GM23248 (cell line): ENCODE measurements around the gene GLS.

ENCODE experiments used
- EZH2 ChIP-seq: fragments of 200-600 bp; sonication (generic); IDR thresholded peaks from 2 replicates; pipeline ENCODE4 v1.6.1; 2018; ENCODE audit warnings: antibody characterized with exemption, mild to moderate bottlenecking; ENCODE audit not compliant: insufficient read depth, poor library complexity, severe bottlenecking
- EZH2phosphoT487 ChIP-seq: fragments of 200-600 bp; sonication (generic); IDR thresholded peaks from 2 replicates; pipeline ENCODE4 v1.6.1; 2018; ENCODE audit warnings: antibody characterized with exemption, moderate library complexity, mild to moderate bottlenecking, low read depth; ENCODE audit not compliant: insufficient read depth

DNA sequence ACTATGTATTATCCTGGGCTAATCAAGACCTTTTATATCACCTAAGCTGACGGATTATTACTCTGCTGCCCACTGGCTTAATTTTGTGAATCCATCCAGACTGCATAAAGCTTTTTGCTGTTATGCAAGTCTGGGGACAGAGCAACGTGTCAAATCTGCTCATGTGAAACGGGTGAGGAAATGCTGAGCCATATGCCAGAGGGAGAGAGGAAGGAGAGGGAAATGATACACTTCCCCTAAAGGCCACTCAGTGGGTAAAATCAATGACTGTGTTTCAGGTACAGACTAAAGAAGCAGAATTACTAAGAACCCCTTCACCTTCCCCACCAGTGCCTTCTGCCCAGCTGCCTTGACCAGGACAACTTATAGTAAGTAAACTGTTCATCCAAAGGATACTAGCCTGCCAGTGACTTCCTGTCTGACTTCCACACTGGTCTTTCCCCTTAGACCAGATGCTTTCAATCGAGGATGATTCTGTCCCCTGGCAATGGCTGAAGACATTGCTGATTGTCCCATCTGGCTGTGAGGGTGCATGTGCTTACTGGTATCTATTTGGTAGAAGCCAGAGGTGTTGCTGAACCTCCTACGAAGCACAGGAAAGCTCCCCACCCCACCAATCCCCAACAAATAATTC is 90.4 kb downstream of the GLS start:
- TF ChIP-seq EZH2 (no peak), EZH2phosphoT487 (no peak)
